Measurements from ENCODE around the gene PACRG. TPM values are rescaled to one million over a fixed set of nuclear protein-coding genes. Genes with fewer than 3 reads are reported as not detected.
A peak's percentile ranks its signal among the peaks of the same experiment; 100 is the strongest.
"Not testable (repeated sequence)": the region's sequence is repeated elsewhere in the genome, so short reads cannot be mapped to it uniquely, and the experiment has no call there.

Gene PACRG
- total RNA-seq, 4 donors from 2014 or later: 0.29 to 1.6 (median 0.61) TPM

GRCh38 chr6:162976141-162976540 lies 248.4 kb downstream of the PACRG start:
- intact Hi-C loops (cut with DNase I; ENCODE audit: low total_unique reads) (loop anchor here (10.0 kb wide), 1 partner anchor 429 kb away; no protein-coding TSS in a partner anchor), in situ Hi-C loops (cut with MboI; ENCODE audit: low sequenced_read_pairs in 4 of 4) (no loop called here)
- H3K9me3 ChIP-seq: no peaks in the 10 kb centered on the region
- H3K36me3 ChIP-seq: no peaks in the 10 kb centered on the region
- H3K4me3 ChIP-seq: no peak overlapping the region
- H3K4me1 ChIP-seq: peaks cover 24 to 33% of the 10 kb centered on the region in 2 donors
- TF ChIP-seq CTCF (IDR thresholded peaks at IDR 0.05 in 4 of 5, conservative IDR thresholded peaks at IDR 0.05 in 1 of 5) (no peak), POLR2A (IDR thresholded peaks at IDR 0.05) (no peak)
- H3K27ac ChIP-seq: peak overlapping the region in 1 of 4 donors; percentile 68
- ATAC-seq: no peak
- DNase-seq: no peak
- no peaks in the 10 kb centered on the region for H3K27me3 ChIP-seq

- H3K4me1 ChIP-seq; ATAC-seq; H3K27me3 ChIP-seq; H3K36me3 ChIP-seq; intact Hi-C loops (cut with DNase I; ENCODE audit: low total_unique reads); H3K9me3 ChIP-seq; H3K27ac ChIP-seq; DNase-seq; in situ Hi-C loops (cut with MboI; ENCODE audit: low sequenced_read_pairs in 4 of 4); H3K4me3 ChIP-seq: not testable (repeated sequence)
These were observed 255.5 kb downstream of the PACRG start for GRCh38 chr6:162983234-162983633.

GRCh38 chr6:162998777-162999176 lies 271.0 kb downstream of the PACRG start:
- DNase-seq (no peak), ATAC-seq (no peak)
- no peaks in the 10 kb centered on the region for H3K27me3 ChIP-seq
- TF ChIP-seq CTCF (IDR thresholded peaks at IDR 0.05 in 4 of 5, conservative IDR thresholded peaks at IDR 0.05 in 1 of 5): no peak
- no peak for TF ChIP-seq POLR2A (IDR thresholded peaks at IDR 0.05)
- no peaks in the 10 kb centered on the region for H3K36me3 ChIP-seq
- no peak overlapping the region for H3K4me3 ChIP-seq
- no peaks in the 10 kb centered on the region for H3K4me1 ChIP-seq
- intact Hi-C loops (cut with DNase I; ENCODE audit: low total_unique reads): no loop called here
- no peaks in the 10 kb centered on the region for H3K9me3 ChIP-seq
- in situ Hi-C loops (cut with MboI; ENCODE audit: low sequenced_read_pairs in 4 of 4): no loop called here
- no peak overlapping the region for H3K27ac ChIP-seq

- no peak for DNase-seq
- Histone ChIP-seq H3K27ac (no peak overlapping the region), H3K27me3 (no peaks in the 10 kb centered on the region), H3K9me3 (no peaks in the 10 kb centered on the region), H3K4me1 (no peaks in the 10 kb centered on the region), H3K36me3 (no peaks in the 10 kb centered on the region), H3K4me3 (no peak overlapping the region)
- intact Hi-C loops (cut with DNase I; ENCODE audit: low total_unique reads): loop anchor here (10.0 kb wide), 1 partner anchor 45 kb away; no protein-coding TSS in a partner anchor
- no peak for ATAC-seq
- TF ChIP-seq POLR2A (IDR thresholded peaks at IDR 0.05) (no peak), CTCF (IDR thresholded peaks at IDR 0.05 in 4 of 5, conservative IDR thresholded peaks at IDR 0.05 in 1 of 5) (no peak)
- in situ Hi-C loops (cut with MboI; ENCODE audit: low sequenced_read_pairs in 4 of 4): no loop called here
These were observed 272.0 kb downstream of the PACRG start for GRCh38 chr6:162999575-163000285.

GRCh38 chr6:163001330-163001729 lies 273.6 kb downstream of the PACRG start:
- ATAC-seq (no peak), DNase-seq (no peak)
- intact Hi-C loops (cut with DNase I; ENCODE audit: low total_unique reads) (loop anchor here (10.0 kb wide), 1 partner anchor 47 kb away; no protein-coding TSS in a partner anchor), in situ Hi-C loops (cut with MboI; ENCODE audit: low sequenced_read_pairs in 4 of 4) (no loop called here)
- Histone ChIP-seq H3K36me3 (no peaks in the 10 kb centered on the region), H3K9me3 (no peaks in the 10 kb centered on the region), H3K4me1 (no peaks in the 10 kb centered on the region), H3K27ac (no peak overlapping the region), H3K27me3 (no peaks in the 10 kb centered on the region), H3K4me3 (no peak overlapping the region)
- TF ChIP-seq CTCF (IDR thresholded peaks at IDR 0.05 in 4 of 5, conservative IDR thresholded peaks at IDR 0.05 in 1 of 5): no peak
- no peak for TF ChIP-seq POLR2A (IDR thresholded peaks at IDR 0.05)

Measured in gastrocnemius medialis (tissue), 4 donors.